Stimulated activated naive B cell treated with anti-CD40 and anti-IgM and Interleukin-4, amounts not matched to agents 10 μg/mL and 1 μg/mL and 100 μg/mL, for 72 hours (primary cell): ENCODE measurements around the gene JARID2.
A peak's percentile ranks its signal among the peaks of the same experiment; 100 is the strongest.

Experiments used
- ATAC-seq, 2 donors: fragments of 150-1000 bp; cut with Tn5 transposase; replicated peaks; 2 replicates each; pipeline ENCODE4 v1.10.0; 2021; ENCODE audit warnings: moderate library complexity in 1 of 2
- DNase-seq: peaks from one replicate; pipeline ENCODE4 v3.0.0; 2021
- H3K27ac Mint-ChIP-seq: one replicate; pipeline ENCODE4 v1.8.0; 2022; ENCODE audit warnings: mild to moderate bottlenecking, mixed read lengths
- H3K27me3 Mint-ChIP-seq, 2 donors: one replicate each; pipeline ENCODE4 v1.8.0; 2022; ENCODE audit warnings: mixed read lengths in 2 of 2
- H3K36me3 Mint-ChIP-seq, 2 donors: one replicate each; pipeline ENCODE4 v1.8.0; 2022; ENCODE audit warnings: mixed read lengths in 2 of 2, mild to moderate bottlenecking in 1 of 2
- H3K4me1 Mint-ChIP-seq, 2 donors: one replicate each; pipeline ENCODE4 v1.8.0; 2022; ENCODE audit warnings: mixed read lengths in 2 of 2, mild to moderate bottlenecking in 1 of 2
- H3K4me3 Mint-ChIP-seq, 2 donors: one replicate each; pipeline ENCODE4 v1.8.0; 2022; ENCODE audit warnings: mild to moderate bottlenecking in 2 of 2, mixed read lengths in 2 of 2, moderate library complexity in 1 of 2
- H3K9me3 Mint-ChIP-seq, 2 donors: one replicate each; pipeline ENCODE4 v1.8.0; 2022; ENCODE audit warnings: mixed read lengths in 2 of 2, mild to moderate bottlenecking in 1 of 2

The JARID2 gene

DNA sequence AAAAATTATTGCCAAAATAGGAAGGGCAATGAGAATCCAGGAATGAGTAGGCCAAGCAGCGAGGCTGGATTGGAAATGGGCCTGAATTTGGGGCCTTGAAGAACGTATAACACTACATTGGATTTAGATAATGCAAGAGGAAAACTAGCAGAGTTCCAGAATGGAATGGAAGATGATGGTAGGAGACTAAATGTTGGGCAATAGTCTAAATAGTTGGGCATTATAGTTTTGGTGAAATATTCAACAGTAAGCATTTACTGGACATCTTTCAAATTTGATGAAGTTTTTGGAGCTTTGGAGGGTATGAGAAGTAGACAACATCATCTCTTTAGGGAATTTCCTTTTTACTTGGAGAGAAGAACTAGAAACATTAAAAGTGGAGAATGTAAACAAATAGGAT lies 3.4 kb upstream of the JARID2 start:
- Mint-ChIP-seq H3K4me1 (peaks cover 6 to 16% of the 10 kb centered on the region in 2 donors), H3K9me3 (no peaks in the 10 kb centered on the region), H3K27me3 (no peaks in the 10 kb centered on the region), H3K27ac (no peak overlapping the region), H3K36me3 (peaks cover 0 to 3% of the 10 kb centered on the region in 2 donors), H3K4me3 (no peak overlapping the region)
- ATAC-seq (no peak), DNase-seq (no peak)

DNA sequence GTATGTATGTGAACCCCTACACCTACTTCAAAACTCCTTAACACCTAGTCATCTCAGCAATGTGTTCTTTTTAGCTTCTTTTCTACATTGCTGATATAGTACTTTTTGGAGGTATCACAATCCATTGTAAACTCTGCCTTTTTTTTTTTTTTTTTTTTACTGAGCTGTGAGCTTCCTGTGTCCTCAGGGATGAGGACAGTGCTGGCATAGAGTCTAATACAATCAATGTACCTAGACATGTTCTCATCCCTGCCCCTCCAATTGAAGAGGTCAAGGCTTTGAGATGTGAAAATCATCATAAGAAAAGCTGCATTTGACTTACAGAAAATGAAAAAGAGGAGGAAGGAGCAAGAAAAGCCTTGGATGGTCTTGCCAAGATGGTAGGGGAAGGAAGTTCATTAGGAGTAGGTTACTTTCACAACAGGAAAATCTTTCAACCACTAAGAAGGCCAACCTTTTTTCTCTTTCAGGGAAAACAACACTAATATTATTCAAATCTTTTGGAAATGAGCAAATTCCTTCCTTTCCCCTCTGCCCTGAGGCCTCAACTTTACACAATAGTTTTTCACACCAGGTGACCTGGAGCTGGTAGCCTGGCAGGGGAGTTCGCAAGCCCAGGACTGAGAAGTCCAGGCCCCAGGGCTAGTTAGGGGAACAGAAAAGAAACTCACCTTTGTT lies 2.8 kb upstream of the JARID2 start:
- DNase-seq (no peak), ATAC-seq (no peak)
- H3K27me3 Mint-ChIP-seq = no peaks in the 10 kb centered on the region
- peaks cover 0 to 7% of the 10 kb centered on the region in 2 donors for H3K36me3 Mint-ChIP-seq
- H3K4me1 Mint-ChIP-seq = peaks cover 8 to 16% of the 10 kb centered on the region in 2 donors
- no peak overlapping the region for H3K4me3 Mint-ChIP-seq
- H3K27ac Mint-ChIP-seq = no peak overlapping the region
- no peaks in the 10 kb centered on the region for H3K9me3 Mint-ChIP-seq

GRCh38 chr6:15243910-15244619 lies 1.8 kb upstream of the JARID2 start:
- peaks cover 0 to 7% of the 10 kb centered on the region in 2 donors for H3K36me3 Mint-ChIP-seq
- H3K9me3 Mint-ChIP-seq = no peaks in the 10 kb centered on the region
- DNase-seq (no peak), ATAC-seq (no peak)
- no peaks in the 10 kb centered on the region for H3K27me3 Mint-ChIP-seq
- peaks cover 11 to 19% of the 10 kb centered on the region in 2 donors for H3K4me1 Mint-ChIP-seq
- H3K4me3 Mint-ChIP-seq = peak overlapping the region; percentile 78 to 99
- peak overlapping the region; percentile 76 for H3K27ac Mint-ChIP-seq

DNA sequence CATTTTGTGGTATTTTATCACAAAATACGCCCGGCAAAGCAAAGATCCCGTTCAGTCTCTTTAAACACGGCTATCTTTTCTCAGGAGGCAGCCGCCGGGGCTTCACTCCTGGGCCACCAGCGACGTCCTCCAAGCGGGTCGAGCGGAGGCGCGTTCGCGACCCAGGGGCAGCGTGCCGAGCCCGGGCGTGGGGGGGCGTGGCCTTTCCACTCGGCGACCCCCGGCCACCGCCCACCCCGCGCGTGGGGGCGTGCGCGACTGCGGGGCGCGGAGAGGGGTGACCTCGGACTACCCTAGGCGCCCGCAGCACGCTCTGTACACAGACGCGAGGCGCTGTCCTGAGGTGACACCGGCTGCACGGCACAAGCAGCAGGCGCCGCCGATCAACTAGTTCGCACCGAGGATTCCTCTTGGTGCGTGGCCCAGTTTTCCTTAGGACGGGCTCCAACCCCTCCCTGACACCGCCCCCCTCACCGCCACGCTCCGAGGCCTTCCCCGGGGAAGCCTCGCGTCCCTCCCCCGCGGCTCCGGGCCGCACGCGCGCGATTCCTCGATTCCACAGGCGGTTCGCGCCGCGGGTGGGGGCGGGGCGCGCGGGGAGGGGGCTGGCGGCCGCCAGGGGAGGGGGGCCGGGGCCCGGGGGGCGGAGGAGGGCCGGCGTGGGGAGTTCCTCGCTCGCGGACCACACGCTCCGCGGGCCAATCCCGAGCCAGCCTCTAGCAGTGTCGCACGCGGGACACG lies 1.1 kb upstream of the JARID2 start:
- DNase-seq = peak; percentile 59
- Mint-ChIP-seq H3K27ac (peak overlapping the region; percentile 100), H3K36me3 (peaks cover 0 to 7% of the 10 kb centered on the region in 2 donors), H3K27me3 (no peaks in the 10 kb centered on the region), H3K9me3 (no peaks in the 10 kb centered on the region), H3K4me3 (peak overlapping the region; percentile 99 to 100), H3K4me1 (peaks cover 14 to 27% of the 10 kb centered on the region in 2 donors)
- peak; percentile 35 to 40 for ATAC-seq

DNA sequence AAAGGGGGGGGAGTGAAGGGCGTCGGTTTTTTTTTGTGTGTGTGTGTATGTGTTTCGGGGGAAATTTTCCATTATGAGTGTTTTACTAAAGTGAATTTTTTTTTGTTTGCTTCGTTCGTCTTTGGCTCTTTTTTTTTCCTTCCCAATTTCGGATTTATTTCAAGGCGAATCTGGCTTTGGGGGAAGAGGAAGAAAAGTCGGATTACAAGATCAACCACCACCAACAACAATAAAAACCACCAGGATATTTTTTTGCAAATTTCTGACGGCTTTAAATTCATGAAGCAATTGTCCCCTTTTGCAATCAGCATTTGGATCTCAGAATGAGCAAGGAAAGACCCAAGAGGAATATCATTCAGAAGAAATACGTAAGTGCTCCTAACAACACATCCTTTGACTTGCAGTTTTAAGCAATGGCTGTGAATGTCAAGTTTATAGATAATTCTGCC lies 372 bp downstream of the JARID2 start:
- H3K36me3 Mint-ChIP-seq = peaks cover under 1 to 8% of the 10 kb centered on the region in 2 donors

DNA sequence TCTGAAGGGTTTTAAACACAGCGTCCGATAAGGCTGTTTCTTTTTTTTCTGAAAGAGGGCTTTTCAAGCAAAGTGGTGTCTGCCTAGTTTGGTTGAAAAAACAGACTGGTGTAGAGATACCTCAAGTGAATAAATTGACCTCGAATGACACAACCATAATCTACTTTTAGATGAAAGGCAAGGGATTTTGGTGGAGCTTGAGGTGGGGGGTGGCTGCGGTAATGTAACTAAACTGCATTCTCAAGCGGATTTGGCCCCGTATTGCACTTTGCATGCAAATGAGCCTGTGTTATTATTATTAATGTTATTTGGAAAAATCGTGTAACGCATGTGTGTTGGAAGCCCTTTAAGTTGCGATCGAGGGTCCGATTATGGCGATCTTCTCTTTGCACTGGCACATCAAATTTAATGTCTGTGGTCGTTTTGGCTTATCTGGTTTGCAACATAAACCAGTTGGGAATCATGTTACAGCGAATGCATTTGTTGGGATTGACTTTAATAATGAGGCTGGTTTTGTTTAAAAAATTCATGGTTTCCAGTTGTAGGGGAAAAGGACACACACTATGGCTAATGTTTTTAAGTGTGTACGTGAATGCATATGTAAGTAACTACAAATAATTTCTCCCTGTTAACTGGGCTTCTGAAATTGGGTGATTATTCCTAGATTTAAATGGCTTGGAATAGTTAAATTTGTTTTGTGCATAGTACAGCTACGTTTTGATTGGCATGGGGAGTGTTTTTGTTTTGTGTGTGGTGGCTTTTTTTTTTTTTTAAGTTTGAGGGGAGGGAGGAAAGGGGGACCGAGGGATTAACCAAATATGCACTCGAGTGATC lies 1.0 kb downstream of the JARID2 start:
- H3K4me1 Mint-ChIP-seq = peaks cover 20 to 47% of the 10 kb centered on the region in 2 donors
- no peaks in the 10 kb centered on the region for H3K9me3 Mint-ChIP-seq
- peak overlapping the region; percentile 100 for H3K27ac Mint-ChIP-seq
- no peaks in the 10 kb centered on the region for H3K27me3 Mint-ChIP-seq
- no peak for DNase-seq
- peaks cover 2 to 10% of the 10 kb centered on the region in 2 donors for H3K36me3 Mint-ChIP-seq
- peak overlapping the region; percentile 99 to 100 for H3K4me3 Mint-ChIP-seq
- ATAC-seq = no peak

More for the DNA sequence above, 372 bp downstream of the JARID2 start:
- ATAC-seq = no peak
- H3K4me3 Mint-ChIP-seq = peak overlapping the region; percentile 99 to 100
- H3K9me3 Mint-ChIP-seq = no peaks in the 10 kb centered on the region
- peaks cover 16 to 41% of the 10 kb centered on the region in 2 donors for H3K4me1 Mint-ChIP-seq
- H3K27ac Mint-ChIP-seq = peak overlapping the region; percentile 100
- H3K27me3 Mint-ChIP-seq = no peaks in the 10 kb centered on the region
- DNase-seq = no peak

DNA sequence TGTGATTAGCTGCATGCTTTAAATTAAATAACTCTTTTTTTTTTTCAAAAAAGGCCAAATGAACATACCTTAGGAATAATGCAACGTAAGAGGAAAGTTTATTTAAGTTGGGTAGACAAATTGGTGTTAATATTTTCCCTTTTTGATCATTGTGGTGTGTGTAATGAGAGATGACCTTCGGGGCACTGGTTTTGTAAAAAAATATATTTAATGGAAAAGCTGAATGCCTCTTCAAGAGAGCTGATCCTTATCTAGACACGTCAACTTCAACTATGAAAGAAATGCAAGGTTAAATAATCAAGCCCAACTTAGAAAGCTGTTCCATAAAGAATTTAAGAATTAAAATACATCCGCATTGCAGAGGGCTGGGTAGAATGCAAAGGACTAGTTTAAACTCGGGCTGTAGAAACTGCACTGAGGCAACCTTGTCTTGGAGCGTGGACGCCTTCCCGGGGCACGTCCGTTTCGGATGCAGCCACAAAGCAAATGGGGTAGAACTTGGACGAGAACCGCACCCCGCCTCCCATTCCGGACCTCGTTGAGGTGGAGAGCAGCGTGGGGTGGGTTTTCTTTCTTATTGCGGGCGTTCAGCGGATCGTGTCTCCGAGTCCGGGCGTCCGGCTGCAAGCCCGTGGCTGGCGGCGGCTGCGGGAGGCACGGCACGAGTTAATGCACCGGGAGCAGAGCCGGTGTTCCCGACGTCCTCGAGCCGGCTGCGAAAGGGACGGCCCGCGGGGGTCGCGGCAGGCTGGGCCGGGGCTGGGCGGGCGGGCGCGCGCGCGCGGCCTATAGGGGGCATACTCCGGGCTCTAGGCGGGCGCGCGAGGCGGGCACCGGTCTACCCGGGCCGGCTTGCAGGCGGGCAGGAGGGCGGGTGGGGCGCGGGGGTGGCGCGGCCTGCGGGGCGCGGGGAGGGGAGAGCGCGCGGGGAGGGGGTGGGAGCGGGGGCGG lies 1.9 kb downstream of the JARID2 start:
- Mint-ChIP-seq H3K4me3 (peak overlapping the region; percentile 99 to 100), H3K9me3 (no peaks in the 10 kb centered on the region), H3K36me3 (peaks cover 2 to 10% of the 10 kb centered on the region in 2 donors), H3K27ac (peak overlapping the region; percentile 100), H3K4me1 (peaks cover 26 to 56% of the 10 kb centered on the region in 2 donors), H3K27me3 (no peaks in the 10 kb centered on the region)
- peak; percentile 10 for ATAC-seq
- DNase-seq = no peak

DNA sequence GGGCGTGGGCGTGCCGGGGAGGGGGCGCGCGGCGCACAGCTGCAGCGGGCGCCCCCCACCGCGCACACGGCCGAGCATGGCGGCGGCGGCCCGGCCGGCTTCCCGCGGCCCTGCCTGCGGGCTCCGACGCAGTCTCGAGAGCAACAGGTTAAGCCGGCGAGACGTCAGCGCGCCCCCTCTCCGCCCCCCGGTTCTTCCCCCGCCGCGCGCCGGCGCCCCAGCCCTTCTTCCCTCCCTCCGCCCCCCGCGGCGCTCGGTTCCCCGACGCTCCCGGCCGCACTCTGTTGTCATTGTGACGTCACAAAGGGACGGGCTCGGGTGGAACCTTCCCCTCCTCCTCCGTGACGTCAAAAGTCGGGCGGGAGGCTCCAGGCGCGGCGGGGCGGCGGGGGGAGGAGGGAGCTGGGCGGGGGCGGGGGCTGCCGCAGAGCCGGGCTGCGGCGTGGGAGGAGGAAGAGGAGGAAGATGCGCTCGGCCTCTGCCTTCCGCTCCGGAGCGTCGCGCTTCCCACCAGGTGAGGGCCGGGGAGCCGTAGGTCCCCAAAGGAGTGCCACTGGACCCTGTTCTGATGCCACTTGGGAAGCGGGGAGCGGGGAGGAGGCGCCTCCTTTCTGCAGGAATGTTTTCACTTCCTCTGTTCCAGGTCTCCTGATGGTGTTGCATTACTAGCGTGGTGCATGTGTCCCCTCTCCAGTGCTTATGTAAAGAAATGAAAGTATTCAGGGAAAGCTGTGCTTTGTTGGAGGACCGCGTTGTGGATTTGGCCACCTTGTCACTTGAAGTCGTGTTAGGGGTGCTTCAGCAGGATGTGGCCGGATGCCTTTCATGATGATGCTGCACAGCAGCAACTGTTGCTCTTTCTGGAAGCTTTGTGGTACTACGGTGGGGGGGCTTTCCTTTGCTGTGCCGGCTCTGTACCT lies 2.8 kb downstream of the JARID2 start:
- Mint-ChIP-seq H3K4me1 (peaks cover 32 to 66% of the 10 kb centered on the region in 2 donors), H3K36me3 (peaks cover 5 to 16% of the 10 kb centered on the region in 2 donors), H3K27me3 (no peaks in the 10 kb centered on the region), H3K9me3 (no peaks in the 10 kb centered on the region), H3K27ac (peak overlapping the region; percentile 98), H3K4me3 (peak overlapping the region; percentile 96 to 99)
- ATAC-seq = peak; percentile 47
- DNase-seq = peak; percentile 84

GRCh38 chr6:15249371-15250019 lies 3.6 kb downstream of the JARID2 start:
- ATAC-seq = no peak
- no peak for DNase-seq
- peaks cover 38 to 67% of the 10 kb centered on the region in 2 donors for H3K4me1 Mint-ChIP-seq
- H3K27me3 Mint-ChIP-seq = no peaks in the 10 kb centered on the region
- H3K36me3 Mint-ChIP-seq = peaks cover 10 to 24% of the 10 kb centered on the region in 2 donors
- H3K4me3 Mint-ChIP-seq = peak overlapping the region; percentile 94 to 96
- no peaks in the 10 kb centered on the region for H3K9me3 Mint-ChIP-seq
- H3K27ac Mint-ChIP-seq = peak overlapping the region; percentile 98

GRCh38 chr6:15250187-15251168 lies 4.6 kb downstream of the JARID2 start:
- H3K27ac Mint-ChIP-seq = peak overlapping the region; percentile 62

DNA sequence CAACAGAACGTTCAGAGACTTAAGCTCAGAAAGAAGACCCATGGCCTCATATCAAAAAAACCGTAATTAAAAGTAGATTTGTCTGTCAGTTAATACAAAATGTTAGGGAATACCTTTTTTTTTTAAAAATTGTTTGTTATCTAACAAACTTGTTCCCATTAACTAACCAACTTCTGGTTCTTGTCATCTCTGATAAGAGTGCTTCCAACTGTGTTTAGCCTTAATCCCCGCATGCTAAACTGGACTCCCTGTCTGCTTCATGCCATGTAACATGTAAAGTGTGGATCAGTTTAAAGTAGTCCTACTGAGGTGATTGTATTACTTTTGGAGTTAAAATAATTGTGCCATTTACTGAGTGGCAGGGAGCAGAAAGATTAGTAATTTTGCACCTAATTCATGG lies 6.3 kb downstream of the JARID2 start:
- Mint-ChIP-seq H3K27me3 (no peaks in the 10 kb centered on the region), H3K4me3 (peak overlapping the region in 1 of 2 donors; percentile 15), H3K36me3 (peaks cover 13 to 32% of the 10 kb centered on the region in 2 donors), H3K9me3 (no peaks in the 10 kb centered on the region), H3K27ac (peak overlapping the region; percentile 31), H3K4me1 (peaks cover 57 to 88% of the 10 kb centered on the region in 2 donors)
- ATAC-seq = no peak
- no peak for DNase-seq

More at GRCh38 chr6:15250187-15251168, 4.6 kb downstream of the JARID2 start:
- ATAC-seq (no peak), DNase-seq (no peak)
- Mint-ChIP-seq H3K4me1 (peaks cover 47 to 74% of the 10 kb centered on the region in 2 donors), H3K36me3 (peaks cover 13 to 34% of the 10 kb centered on the region in 2 donors), H3K4me3 (peak overlapping the region in 1 of 2 donors; percentile 94), H3K9me3 (no peaks in the 10 kb centered on the region), H3K27me3 (no peaks in the 10 kb centered on the region)
